LNCaP clone FGC (cell line): ENCODE measurements around the gene LRRFIP2.

Source experiments
- DNase-seq: peaks from one replicate; pipeline ENCODE4 v3.0.0-alpha.2; 2011; ENCODE audit warnings: low read depth
- H3K4me3 ChIP-seq: 2 replicates; pipeline ENCODE4 v1.5.1; 2011; ENCODE audit warnings: mild to moderate bottlenecking, low read depth, low read length, control low read depth
- CTCF ChIP-seq: IDR thresholded peaks from 2 replicates; pipeline ENCODE4 v1.5.1; 2012; ENCODE audit warnings: mild to moderate bottlenecking; ENCODE audit not compliant: control insufficient read depth, insufficient read depth; ENCODE audit errors: extremely low read depth

LRRFIP2 gene

GRCh38 chr3:37137516-37137915 lies 36.9 kb downstream of the LRRFIP2 start:
- no peak overlapping the region for H3K4me3 ChIP-seq
- TF ChIP-seq CTCF, result no peak
- DNase-seq, result no peak

GRCh38 chr3:37136067-37136466 lies 38.3 kb downstream of the LRRFIP2 start:
- DNase-seq, result no peak
- no peak for TF ChIP-seq CTCF
- no peak overlapping the region for H3K4me3 ChIP-seq

- no peak for TF ChIP-seq CTCF
- DNase-seq, result no peak
- no peak overlapping the region for H3K4me3 ChIP-seq
Measured at GRCh38 chr3:37135561-37135960, 38.8 kb downstream of the LRRFIP2 start.

- no peak for DNase-seq
- TF ChIP-seq CTCF, result no peak
- H3K4me3 ChIP-seq, result no peak overlapping the region
Measured at GRCh38 chr3:37132334-37132733, 42.0 kb downstream of the LRRFIP2 start.

GRCh38 chr3:37131860-37132144 lies 42.6 kb downstream of the LRRFIP2 start:
- DNase-seq, result no peak
- TF ChIP-seq CTCF, result no peak
- no peak overlapping the region for H3K4me3 ChIP-seq

- DNase-seq, result no peak
- no peak overlapping the region for H3K4me3 ChIP-seq
- no peak for TF ChIP-seq CTCF
Measured at GRCh38 chr3:37130984-37131859, 43.2 kb downstream of the LRRFIP2 start.

- no peak for TF ChIP-seq CTCF
- DNase-seq, result no peak
- no peak overlapping the region for H3K4me3 ChIP-seq
Measured at GRCh38 chr3:37130448-37130847, 43.9 kb downstream of the LRRFIP2 start.
